IMR-90 (cell line): ENCODE data around the gene ULBP2.
"Not testable (repeated sequence)": the region's sequence is repeated elsewhere in the genome, so short reads cannot be mapped to it uniquely, and the experiment has no call there.

Source experiments
- CEBPB ChIP-seq: IDR thresholded peaks from 2 replicates; pipeline ENCODE4 v1.6.1; 2012; ENCODE audit warnings: low read depth, low read length, improper control_type of control experiment
- CTCF ChIP-seq: conservative IDR thresholded peaks from 2 replicates; pipeline ENCODE4 v1.5.1; 2012; ENCODE audit warnings: mild to moderate bottlenecking, low read depth, low read length, improper control_type of control experiment
- MAFK ChIP-seq: IDR thresholded peaks from 2 replicates; pipeline ENCODE4 v1.6.1; 2012; ENCODE audit warnings: low read depth, low read length, improper control_type of control experiment
- NFE2L2 ChIP-seq: fragments of 150-350 bp; IDR thresholded peaks from 2 replicates; pipeline ENCODE4 v1.6.1; 2016; ENCODE audit warnings: low read depth, mild to moderate bottlenecking, low read length
- POLR2A ChIP-seq: IDR thresholded peaks from 2 replicates; pipeline ENCODE4 v1.6.1; 2012; ENCODE audit warnings: mild to moderate bottlenecking, low read depth, low read length
- RAD21 ChIP-seq: IDR thresholded peaks from 2 replicates; pipeline ENCODE4 v1.6.1; 2012; ENCODE audit warnings: low read length, improper control_type of control experiment

GRCh38 chr6:149945276-149945675 is 3.5 kb downstream of the ULBP2 start:
- not testable (repeated sequence) for TF ChIP-seq CTCF, CEBPB, RAD21, MAFK, POLR2A, NFE2L2
